ENCODE data around the gene FSHR. TPM values are rescaled to one million over a fixed set of nuclear protein-coding genes. Genes with fewer than 3 reads are reported as not detected.

Gene FSHR
- total and polyA plus RNA-seq, 2 experiments from 2014 or later, result not detected

GRCh38 chr2:48982887-48983435, 171.4 kb downstream of the FSHR start:
- Mint-ChIP-seq H3K4me1 (no peaks in the 10 kb centered on the region), H3K27me3 (ENCODE audit: insufficient read depth, low read depth, poor library complexity) (peaks cover 3% of the 10 kb centered on the region), H3K36me3 (ENCODE audit: low read depth) (no peaks in the 10 kb centered on the region), H3K9me3 (peaks cover 3% of the 10 kb centered on the region; the same call in 1 of the 3 replicates), H3K4me3 (no peak overlapping the region), H3K27ac (no peak overlapping the region)
- Histone ChIP-seq H2AFZ (no peak overlapping the region), H4K20me1 (replicated peaks; ENCODE audit: insufficient read depth) (no peaks in the 10 kb centered on the region), H3K79me2 (replicated peaks; ENCODE audit: insufficient read depth) (no peaks in the 10 kb centered on the region), H3F3A (replicated peaks; ENCODE audit: low read depth) (no peaks in the 10 kb centered on the region), H3K36me3 (ENCODE audit: insufficient read depth) (no peaks in the 10 kb centered on the region), H3K4me1 (ENCODE audit: insufficient read depth) (no peaks in the 10 kb centered on the region), H3K27me3 (ENCODE audit: insufficient read depth) (no peaks in the 10 kb centered on the region), H3K9me2 (ENCODE audit: insufficient read depth) (peaks cover 4% of the 10 kb centered on the region; the same call in 1 of the 2 replicates), H3K4me3 (no peak overlapping the region), H3K27ac (ENCODE audit: low read depth) (no peak overlapping the region), H3K4me2 (no peak overlapping the region)
- TF ChIP-seq ZNF114 (CRISPR knock-in tag; IDR thresholded peaks at IDR 0.05) (no peak), CTCF (conservative IDR thresholded peaks at IDR 0.05; ENCODE audit: low read depth in 2 of 2) (no peak), EZH2phosphoT487 (IDR thresholded peaks at IDR 0.05; ENCODE audit: unreplicated experiment) (no peak)
- no peak for ATAC-seq
- DNase-seq (ENCODE audit: low spot score), result no peak

GRCh38 chr2:48980846-48981245, 173.5 kb downstream of the FSHR start:
- H3K27me3 ChIP-seq (ENCODE audit: insufficient read depth), result no peaks in the 10 kb centered on the region
- DNase-seq (ENCODE audit: low spot score) (no peak), ATAC-seq (no peak)
- H3K27ac Mint-ChIP-seq, result no peak overlapping the region
- no peak for TF ChIP-seq NANOG (IDR thresholded peaks at IDR 0.05; ENCODE audit: borderline replicate concordance)
- no peak for TF ChIP-seq EZH2phosphoT487 (IDR thresholded peaks at IDR 0.05; ENCODE audit: unreplicated experiment)
- TF ChIP-seq ZNF331 (CRISPR knock-in tag; IDR thresholded peaks at IDR 0.05; ENCODE audit: low read depth), result no peak
- TF ChIP-seq ETS1 (IDR thresholded peaks at IDR 0.05), result no peak
- TF ChIP-seq CREB1 (CRISPR knock-in tag; IDR thresholded peaks at IDR 0.05; ENCODE audit: low read depth), result no peak
- no peak for TF ChIP-seq ZNF462 (CRISPR knock-in tag; IDR thresholded peaks at IDR 0.05)
- TF ChIP-seq EZH2 (IDR thresholded peaks at IDR 0.05; ENCODE audit: low read depth, unreplicated experiment), result no peak
- no peak for TF ChIP-seq CTCF (conservative IDR thresholded peaks at IDR 0.05; ENCODE audit: low read depth in 2 of 2)
- H3K4me3 Mint-ChIP-seq, result no peak overlapping the region
- H3K79me2 ChIP-seq (replicated peaks; ENCODE audit: insufficient read depth), result no peaks in the 10 kb centered on the region
- H3F3A ChIP-seq (replicated peaks; ENCODE audit: low read depth), result no peaks in the 10 kb centered on the region
- peaks cover 4% of the 10 kb centered on the region; the same call in 1 of the 2 replicates for H3K9me2 ChIP-seq (ENCODE audit: insufficient read depth)
- no peaks in the 10 kb centered on the region for H3K36me3 Mint-ChIP-seq (ENCODE audit: low read depth)
- H3K4me1 ChIP-seq (ENCODE audit: insufficient read depth), result no peaks in the 10 kb centered on the region
- no peak overlapping the region for H3K27ac ChIP-seq (ENCODE audit: low read depth)
- H3K27me3 Mint-ChIP-seq (ENCODE audit: insufficient read depth, low read depth, poor library complexity), result peaks cover 3% of the 10 kb centered on the region
- no peaks in the 10 kb centered on the region for H3K9me3 Mint-ChIP-seq
- H3K4me3 ChIP-seq, result no peak overlapping the region
- no peak overlapping the region for H3K4me2 ChIP-seq
- no peaks in the 10 kb centered on the region for H3K36me3 ChIP-seq (ENCODE audit: insufficient read depth)
- no peaks in the 10 kb centered on the region for H3K4me1 Mint-ChIP-seq
- H2AFZ ChIP-seq, result no peak overlapping the region
- no peaks in the 10 kb centered on the region for H4K20me1 ChIP-seq (replicated peaks; ENCODE audit: insufficient read depth)
